Measurements from ENCODE around the gene C1orf35. TPM values are rescaled to one million over a fixed set of nuclear protein-coding genes. Genes with fewer than 3 reads are reported as not detected.

C1orf35 gene
- total and polyA plus RNA-seq, 2 experiments from 2014 or later: 36.2 to 43.7 TPM

- H3K27me3 ChIP-seq: no peaks in the 10 kb centered on the region
- DNase-seq (ENCODE audit: low read depth in 1 of 2, low spot score in 1 of 2): no peak
- H3K4me1 ChIP-seq (ENCODE audit: low read depth): no peaks in the 10 kb centered on the region
- H3K9me3 ChIP-seq (ENCODE audit: low read depth): no peaks in the 10 kb centered on the region
- no peak overlapping the region for H3K27ac ChIP-seq
- no peak overlapping the region for H3K4me3 ChIP-seq
- TF ChIP-seq CTCF (IDR thresholded peaks at IDR 0.05; ENCODE audit: low read depth, low read length): no peak
- peaks cover 27% of the 10 kb centered on the region for H3K36me3 ChIP-seq
Measured at GRCh38 chr1:228097333-228098081, 5.6 kb downstream of the C1orf35 start.

GRCh38 chr1:228096416-228097332, 6.5 kb downstream of the C1orf35 start:
- Histone ChIP-seq H3K27ac (no peak overlapping the region), H3K9me3 (ENCODE audit: low read depth) (no peaks in the 10 kb centered on the region), H3K36me3 (peaks cover 27% of the 10 kb centered on the region), H3K27me3 (no peaks in the 10 kb centered on the region), H3K4me1 (ENCODE audit: low read depth) (no peaks in the 10 kb centered on the region), H3K4me3 (no peak overlapping the region)
- no peak for DNase-seq (ENCODE audit: low read depth in 1 of 2, low spot score in 1 of 2)
- TF ChIP-seq CTCF (IDR thresholded peaks at IDR 0.05; ENCODE audit: low read depth, low read length): no peak

- Histone ChIP-seq H3K4me1 (ENCODE audit: low read depth) (no peaks in the 10 kb centered on the region), H3K36me3 (peaks cover 26% of the 10 kb centered on the region)
- DNase-seq (ENCODE audit: low read depth in 1 of 2, low spot score in 1 of 2): no peak
Measured at GRCh38 chr1:228095938-228096337, 7.2 kb downstream of the C1orf35 start.

GRCh38 chr1:228095161-228095560, 8.0 kb downstream of the C1orf35 start:
- Histone ChIP-seq H3K4me3 (no peak overlapping the region), H3K4me1 (ENCODE audit: low read depth) (no peaks in the 10 kb centered on the region), H3K27me3 (no peaks in the 10 kb centered on the region), H3K27ac (peak overlapping the region; percentile 22), H3K36me3 (peaks cover 23% of the 10 kb centered on the region), H3K9me3 (ENCODE audit: low read depth) (no peaks in the 10 kb centered on the region)
- TF ChIP-seq CTCF (IDR thresholded peaks at IDR 0.05; ENCODE audit: low read depth, low read length): no peak
- DNase-seq (ENCODE audit: low read depth in 1 of 2, low spot score in 1 of 2): no peak

More at GRCh38 chr1:228095938-228096337, 7.2 kb downstream of the C1orf35 start:
- no peaks in the 10 kb centered on the region for H3K27me3 ChIP-seq
- no peak overlapping the region for H3K27ac ChIP-seq
- H3K4me3 ChIP-seq: no peak overlapping the region
- TF ChIP-seq CTCF (IDR thresholded peaks at IDR 0.05; ENCODE audit: low read depth, low read length): no peak
- H3K9me3 ChIP-seq (ENCODE audit: low read depth): no peaks in the 10 kb centered on the region

GRCh38 chr1:228094432-228095016, 8.6 kb downstream of the C1orf35 start:
- Histone ChIP-seq H3K36me3 (peaks cover 19% of the 10 kb centered on the region), H3K27ac (no peak overlapping the region), H3K4me3 (no peak overlapping the region), H3K27me3 (no peaks in the 10 kb centered on the region), H3K9me3 (ENCODE audit: low read depth) (no peaks in the 10 kb centered on the region), H3K4me1 (ENCODE audit: low read depth) (peaks cover 1% of the 10 kb centered on the region)
- no peak for TF ChIP-seq CTCF (IDR thresholded peaks at IDR 0.05; ENCODE audit: low read depth, low read length)
- no peak for DNase-seq (ENCODE audit: low read depth in 1 of 2, low spot score in 1 of 2)
